HG03095 (cell line): ENCODE results near the gene DDX52.
A peak's percentile ranks its signal among the peaks of the same experiment; 100 is the strongest.
"Not testable (repeated sequence)": the region's sequence is repeated elsewhere in the genome, so short reads cannot be mapped to it uniquely, and the experiment has no call there.

Experiments
- ATAC-seq: cut with Tn5 transposase; IDR thresholded peaks from one replicate; pipeline ENCODE4 v1.9.1; 2021; ENCODE audit warnings: moderate library complexity; ENCODE audit not compliant: unreplicated experiment

The DDX52 gene

GRCh38 chr17:37651849-37652248 is 8.6 kb upstream of the DDX52 start:
- ATAC-seq: no peak

GRCh38 chr17:37650419-37651003 is 7.3 kb upstream of the DDX52 start:
- ATAC-seq: no peak

GRCh38 chr17:37648555-37648954 is 5.3 kb upstream of the DDX52 start:
- ATAC-seq: no peak

- no peak for ATAC-seq
Measured at GRCh38 chr17:37647856-37648255, 4.6 kb upstream of the DDX52 start.

GRCh38 chr17:37643869-37644268 is 623 bp upstream of the DDX52 start:
- ATAC-seq: no peak

GRCh38 chr17:37642681-37643080 is 565 bp downstream of the DDX52 start:
- no peak for ATAC-seq

GRCh38 chr17:37640015-37640414 is 3.2 kb downstream of the DDX52 start:
- ATAC-seq: no peak

GRCh38 chr17:37637956-37638355 is 5.3 kb downstream of the DDX52 start:
- no peak for ATAC-seq

- ATAC-seq: not testable (repeated sequence)
Measured at GRCh38 chr17:37616430-37616829, 26.8 kb downstream of the DDX52 start.

- no peak for ATAC-seq
Measured at GRCh38 chr17:37614823-37615222, 28.4 kb downstream of the DDX52 start.

- no peak for ATAC-seq
Measured at GRCh38 chr17:37614391-37614790, 28.9 kb downstream of the DDX52 start.

- ATAC-seq: no peak
Measured at GRCh38 chr17:37610971-37611370, 32.3 kb downstream of the DDX52 start.

- ATAC-seq: not testable (repeated sequence)
Measured at GRCh38 chr17:37610041-37610420, 33.2 kb downstream of the DDX52 start.

- ATAC-seq: peak; percentile 80
Measured at GRCh38 chr17:37609170-37610040, 33.8 kb downstream of the DDX52 start, which contains the start of gene SYNRG. Gene SYNRG (minus strand): TSS chr17:37609418. CDS start chr17:37609355, 63 bp downstream.

GRCh38 chr17:37608351-37609169 is 34.7 kb downstream of the DDX52 start:
- ATAC-seq: no peak

- no peak for ATAC-seq
Measured at GRCh38 chr17:37607637-37608331, 35.5 kb downstream of the DDX52 start.

GRCh38 chr17:37605813-37606505 is 37.3 kb downstream of the DDX52 start:
- ATAC-seq: no peak

- ATAC-seq: no peak
Measured at GRCh38 chr17:37605081-37605480, 38.2 kb downstream of the DDX52 start.

GRCh38 chr17:37604556-37604955 is 38.7 kb downstream of the DDX52 start:
- no peak for ATAC-seq

GRCh38 chr17:37598145-37598544 is 45.1 kb downstream of the DDX52 start:
- no peak for ATAC-seq
